Epithelial cell of prostate (primary cell): Measurements from ENCODE around the gene RPL27A.

Experiments used
- DNase-seq: peaks from one replicate; pipeline ENCODE4 v3.0.0-alpha.2; 2011; ENCODE audit warnings: low read depth, low spot score
- H3K27ac ChIP-seq: fragments of 450-650 bp; 2 replicates; pipeline ENCODE4 v1.5.1; 2017; ENCODE audit warnings: mild to moderate bottlenecking

RPL27A gene

DNA sequence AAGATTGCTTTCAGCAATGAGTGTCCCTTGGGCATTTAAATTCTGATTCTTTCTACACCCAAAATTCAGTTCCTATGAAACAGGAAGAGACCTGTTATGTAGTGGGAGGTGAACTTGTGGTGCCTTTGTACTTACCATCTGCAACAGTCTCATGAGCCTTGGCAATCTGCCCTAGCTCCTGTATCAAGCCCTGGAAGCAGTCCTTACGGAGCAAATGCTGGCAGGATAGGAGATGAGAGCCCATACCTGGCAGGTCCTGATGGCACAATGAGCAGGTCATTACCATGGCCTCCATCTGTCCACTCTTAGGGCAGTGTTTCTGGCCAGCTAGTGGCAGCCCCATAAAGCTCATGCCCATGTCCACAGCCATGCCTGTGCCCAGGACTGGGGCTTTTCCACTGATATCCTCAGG lies 10.9 kb upstream of the RPL27A start:
- DNase-seq: peak; percentile 34
- H3K27ac ChIP-seq: peak overlapping the region; percentile 80

DNA sequence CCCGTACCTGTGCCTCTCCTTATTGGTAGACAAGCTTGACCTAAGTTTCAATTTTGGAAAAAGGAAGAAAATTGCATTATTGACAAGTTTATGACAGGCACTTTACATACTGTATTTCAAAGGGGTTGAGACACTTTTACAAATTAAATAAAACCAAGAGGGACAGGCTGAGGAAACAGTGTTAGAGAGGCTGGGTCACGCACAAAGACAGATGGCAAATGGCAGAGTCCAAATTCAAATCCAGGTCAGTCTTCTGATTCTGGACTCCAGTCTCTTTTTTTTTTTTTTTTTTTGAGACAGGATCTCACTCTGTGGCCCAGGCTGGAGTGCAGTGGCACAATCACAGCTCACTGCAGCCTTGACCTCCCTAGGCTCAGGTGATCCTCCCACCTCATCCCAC lies 10.2 kb upstream of the RPL27A start:
- DNase-seq: no peak
- peak overlapping the region; percentile 80 for H3K27ac ChIP-seq

DNA sequence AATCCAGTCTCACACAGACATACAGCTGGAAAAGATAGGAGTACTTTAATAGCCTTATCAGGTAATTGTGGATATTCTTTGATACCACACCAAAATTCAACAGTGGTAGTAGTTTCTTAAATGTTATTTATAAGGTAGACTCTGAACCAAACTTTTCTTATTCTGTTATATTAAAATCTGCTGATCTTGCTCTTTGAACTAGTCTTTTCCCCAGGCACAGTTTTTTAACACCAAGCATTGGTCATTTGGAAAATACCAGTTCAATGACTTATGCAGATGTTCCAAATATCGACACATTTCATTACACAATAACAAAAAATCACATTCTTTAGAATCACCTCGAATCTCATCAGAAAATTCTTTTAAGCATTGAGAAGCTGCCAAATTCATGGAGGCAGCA lies 7.7 kb upstream of the RPL27A start:
- H3K27ac ChIP-seq: no peak overlapping the region
- DNase-seq: no peak

DNA sequence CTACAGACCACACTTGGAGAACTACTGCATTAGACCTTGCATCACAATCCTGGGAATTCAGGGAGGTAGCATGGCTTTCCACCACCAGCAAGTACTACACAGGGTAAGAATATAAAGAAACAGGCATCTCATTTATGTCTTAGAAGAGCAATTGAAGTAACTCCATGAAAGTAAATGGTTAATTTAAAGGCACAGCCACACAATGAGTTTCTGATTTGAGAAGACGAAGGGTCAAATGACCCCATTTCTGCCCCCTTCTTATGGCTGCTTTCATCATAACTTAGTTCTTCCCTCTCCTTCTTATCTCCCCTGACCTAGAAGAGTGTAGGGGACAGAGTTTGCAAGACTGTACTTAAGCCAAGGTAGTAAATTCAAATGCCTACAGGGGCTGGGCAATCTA lies 6.1 kb upstream of the RPL27A start:
- H3K27ac ChIP-seq: no peak overlapping the region
- no peak for DNase-seq

DNA sequence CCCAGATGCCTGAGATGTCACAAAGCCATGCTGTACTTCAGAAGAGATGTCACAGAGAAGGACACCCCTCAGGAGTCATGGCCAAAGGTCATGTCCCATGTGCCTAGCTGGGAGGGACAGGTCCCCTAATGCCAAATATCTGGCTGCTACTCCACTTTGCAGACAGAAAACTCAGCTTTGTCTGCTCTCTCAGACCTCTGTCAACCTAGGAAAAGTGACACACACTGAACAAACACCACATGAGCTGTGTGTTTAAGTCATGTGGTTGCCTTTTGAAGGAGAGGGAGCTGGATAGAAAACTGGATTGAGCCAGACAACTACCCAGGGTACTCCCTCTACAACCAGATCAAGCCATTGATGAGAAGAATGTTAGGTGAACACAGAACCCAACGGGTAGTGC lies 3.6 kb upstream of the RPL27A start:
- no peak overlapping the region for H3K27ac ChIP-seq
- no peak for DNase-seq

DNA sequence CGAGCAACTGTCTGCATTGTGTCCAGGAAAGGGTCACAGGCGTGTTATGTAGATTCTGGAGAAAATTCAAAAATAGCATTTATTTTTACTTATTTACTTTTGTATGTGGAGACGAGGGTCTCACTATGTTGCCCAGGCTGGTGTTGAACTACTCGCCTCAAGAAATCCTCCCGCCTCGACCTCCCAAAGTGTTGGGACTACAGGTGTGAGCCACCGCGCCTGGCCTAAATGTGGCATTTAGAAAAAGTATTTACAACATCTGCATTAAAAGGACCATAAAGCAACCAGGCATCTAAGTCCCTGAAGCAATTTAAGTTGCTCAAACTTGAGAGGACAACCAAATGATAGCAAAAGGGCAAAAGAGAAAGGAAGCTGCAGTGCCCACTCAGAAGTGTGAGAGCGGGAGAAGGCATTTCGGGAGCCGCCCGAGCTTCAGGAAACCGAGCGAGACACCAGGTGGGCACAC lies 722 bp upstream of the RPL27A start:
- DNase-seq: no peak

DNA sequence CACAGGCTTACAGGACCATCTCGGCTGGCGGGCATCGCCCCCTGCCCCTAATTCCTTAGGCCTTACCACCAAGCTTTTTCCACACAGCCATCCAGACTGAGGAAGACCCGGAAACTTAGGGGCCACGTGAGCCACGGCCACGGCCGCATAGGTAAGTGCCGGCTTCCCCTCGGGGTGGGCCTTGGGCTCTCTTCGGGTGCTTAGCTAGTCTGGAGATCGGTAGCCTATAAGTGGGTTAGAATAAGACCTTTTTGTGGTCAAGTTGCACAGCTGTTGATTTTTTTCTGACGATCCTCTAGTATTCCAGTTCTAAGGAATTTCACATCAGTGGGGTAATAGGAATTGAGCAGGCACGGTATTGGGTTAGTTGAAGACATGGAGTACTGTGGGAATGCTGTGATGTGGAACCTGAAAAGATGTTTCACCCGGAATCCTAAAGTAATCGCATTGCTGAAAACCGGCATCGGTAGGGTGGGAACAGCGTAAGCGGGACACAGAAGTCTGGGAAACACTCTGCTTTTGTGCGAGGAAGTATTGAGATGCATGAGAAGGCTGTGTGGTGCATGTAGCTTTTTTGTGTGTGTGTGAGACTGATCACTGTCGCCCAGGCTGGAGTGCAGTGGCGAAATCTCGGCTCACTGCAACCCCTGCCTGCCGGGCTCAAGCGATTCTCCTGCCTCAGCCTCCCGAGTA lies 669 bp downstream of the RPL27A start:
- H3K27ac ChIP-seq: peak overlapping the region; percentile 96
- DNase-seq: no peak

More for the DNA sequence above, 722 bp upstream of the RPL27A start:
- H3K27ac ChIP-seq: peak overlapping the region; percentile 96

DNA sequence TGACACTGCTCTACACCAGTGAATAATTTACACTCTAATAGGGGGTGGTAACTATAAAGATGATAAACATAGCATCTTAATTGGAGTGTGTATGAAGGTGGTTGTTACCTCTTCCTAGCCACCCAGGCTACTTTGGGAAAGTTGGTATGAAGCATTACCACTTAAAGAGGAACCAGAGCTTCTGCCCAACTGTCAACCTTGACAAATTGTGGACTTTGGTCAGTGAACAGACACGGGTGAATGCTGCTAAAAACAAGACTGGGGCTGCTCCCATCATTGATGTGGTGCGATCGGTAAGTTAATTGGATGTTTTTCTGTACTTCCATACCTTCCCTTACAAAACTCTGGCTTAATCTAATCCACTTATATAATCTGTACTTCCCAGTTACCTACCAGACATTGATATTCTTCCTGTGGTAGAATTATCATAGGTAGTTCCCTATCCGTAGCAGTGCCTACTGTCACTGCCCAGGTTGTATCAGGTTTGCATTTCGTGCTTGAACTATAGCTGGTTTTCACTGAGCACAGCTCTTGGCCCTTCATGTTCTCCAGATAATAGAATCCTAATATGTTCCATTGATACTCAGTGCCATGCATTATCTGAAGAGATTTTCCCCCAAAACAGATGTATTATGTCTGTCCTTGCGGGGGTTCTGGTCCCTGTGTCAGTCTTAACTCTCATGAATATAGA lies 2.2 kb downstream of the RPL27A start:
- DNase-seq: no peak
- peak overlapping the region; percentile 96 for H3K27ac ChIP-seq

DNA sequence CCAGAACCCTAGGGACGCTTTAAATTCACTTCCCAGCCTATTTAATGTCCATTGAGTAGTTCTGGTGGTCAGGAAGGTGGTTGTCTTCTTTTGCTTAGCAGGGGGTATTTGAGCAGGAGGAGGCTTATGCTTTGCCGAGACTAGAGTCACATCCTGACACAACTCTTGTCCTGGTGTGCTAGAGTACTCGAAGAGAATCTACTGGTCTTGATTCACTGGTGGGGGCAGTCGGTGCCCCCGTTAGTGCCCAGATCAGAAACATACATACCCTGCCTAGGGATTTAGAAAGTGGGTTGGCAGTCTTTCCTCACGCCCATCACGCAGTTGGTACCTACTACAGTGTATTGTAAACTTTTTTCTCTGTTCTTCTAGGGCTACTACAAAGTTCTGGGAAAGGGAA lies 2.7 kb downstream of the RPL27A start:
- H3K27ac ChIP-seq: peak overlapping the region; percentile 96
- no peak for DNase-seq

DNA sequence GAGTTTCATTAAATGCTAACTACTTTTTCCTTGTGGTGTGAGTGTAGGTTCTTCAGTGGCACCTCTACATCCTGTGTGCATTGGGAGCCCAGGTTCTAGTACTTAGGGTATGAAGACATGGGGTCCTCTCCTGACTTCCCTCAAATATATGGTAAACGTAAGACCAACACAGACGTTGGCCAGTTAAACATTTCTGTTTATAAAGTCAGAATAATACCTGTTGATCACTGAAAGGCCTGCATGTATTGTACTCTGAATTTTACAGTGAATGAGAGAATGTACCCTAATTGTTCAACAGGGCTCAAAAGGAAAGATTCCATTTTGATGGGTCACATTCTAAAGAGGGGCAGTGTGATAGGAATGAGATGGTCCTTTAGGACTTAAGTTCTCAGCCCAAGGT lies 3.2 kb downstream of the RPL27A start:
- DNase-seq: no peak
- H3K27ac ChIP-seq: peak overlapping the region; percentile 96

DNA sequence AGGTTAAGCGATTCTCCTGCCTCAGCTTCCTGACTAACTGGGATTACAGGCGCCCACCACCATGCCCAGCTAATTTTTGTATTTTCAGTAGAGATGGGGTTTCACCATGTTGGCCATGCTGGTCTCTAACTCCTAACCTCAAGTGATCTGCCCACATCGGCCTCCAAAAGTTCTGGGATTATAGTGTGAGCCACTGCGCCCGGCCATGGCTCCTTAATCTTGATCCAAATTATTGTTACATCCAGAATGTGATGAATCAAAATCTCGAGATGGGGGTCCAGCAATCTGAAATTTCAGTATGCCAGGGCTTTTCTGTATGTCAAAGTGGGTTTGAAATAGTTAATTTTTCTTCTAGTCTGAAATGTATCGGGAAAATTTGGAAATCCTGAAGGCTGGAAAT lies 3.7 kb downstream of the RPL27A start:
- DNase-seq: no peak
- H3K27ac ChIP-seq: peak overlapping the region; percentile 96

DNA sequence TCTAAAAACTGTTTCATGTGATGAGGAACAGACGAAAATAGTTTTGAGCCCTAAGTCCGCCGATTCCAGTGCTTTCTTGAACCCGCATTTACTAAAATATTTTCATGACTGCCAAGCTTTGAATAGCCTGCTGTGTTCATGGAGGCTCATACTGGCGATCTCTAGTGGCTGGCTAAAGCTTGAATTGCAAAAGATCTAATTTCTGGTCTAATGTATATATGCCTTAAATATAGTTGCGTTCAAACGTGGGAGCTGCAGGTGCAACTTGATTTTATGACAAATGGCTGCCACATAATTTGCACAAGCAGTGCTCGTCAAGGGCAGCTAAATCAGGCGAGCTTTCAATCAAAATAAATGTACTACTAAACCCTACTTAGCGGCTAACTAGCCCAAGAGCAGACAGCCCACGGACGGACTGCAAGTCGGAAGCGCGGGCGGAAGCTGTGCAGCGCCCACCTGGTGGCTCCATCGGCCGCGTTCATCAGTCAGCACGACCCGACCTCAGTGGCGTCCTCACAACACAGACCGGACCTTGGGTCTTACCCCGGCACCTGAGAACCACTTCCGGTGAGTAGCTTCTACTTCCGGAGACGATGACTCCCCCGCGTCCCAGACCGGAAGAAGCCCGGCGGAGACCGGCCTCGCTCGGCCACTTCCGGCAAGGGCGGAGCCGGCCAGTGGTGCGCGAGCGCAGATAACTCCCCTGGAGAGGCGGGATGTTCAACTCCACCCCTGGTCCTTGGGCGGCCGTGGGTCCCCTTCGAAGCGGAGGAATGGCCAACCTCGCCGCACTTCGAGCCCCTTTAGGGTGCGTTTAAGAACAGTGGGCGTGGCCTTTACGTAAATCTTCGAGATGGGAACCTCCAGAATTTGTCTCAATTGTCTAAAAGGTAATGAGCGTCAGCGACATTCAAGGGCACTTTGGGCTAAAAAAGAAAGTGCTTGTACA lies 6.1 kb downstream of the RPL27A start:
- peak; percentile 62 for DNase-seq
- peak overlapping the region; percentile 96 for H3K27ac ChIP-seq

DNA sequence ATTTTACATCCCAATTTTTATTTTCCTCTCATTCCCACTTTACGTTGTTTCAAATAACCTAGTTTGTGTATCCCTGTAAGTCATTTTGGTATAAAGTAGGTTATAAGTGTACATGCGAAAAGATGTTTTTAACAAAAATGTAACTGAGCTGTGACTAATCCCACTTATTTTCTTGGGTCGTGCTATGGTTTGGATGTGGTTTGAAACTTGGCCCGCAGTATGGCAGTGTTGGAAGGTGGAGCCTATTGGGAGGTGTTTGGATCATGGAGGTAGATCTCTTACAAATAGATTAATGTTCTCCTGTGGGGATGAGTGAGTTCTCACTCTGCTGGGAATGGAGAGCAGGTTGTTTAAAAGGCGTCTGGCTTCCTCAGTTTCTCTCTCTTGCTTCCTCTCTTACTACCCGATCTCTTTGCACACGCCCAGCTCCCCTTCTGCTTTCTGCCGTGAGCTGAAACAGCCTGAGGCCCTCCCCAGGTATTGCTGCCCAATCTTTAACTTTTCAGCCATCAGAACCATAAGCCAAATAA lies 7.2 kb downstream of the RPL27A start:
- no peak overlapping the region for H3K27ac ChIP-seq
- no peak for DNase-seq

DNA sequence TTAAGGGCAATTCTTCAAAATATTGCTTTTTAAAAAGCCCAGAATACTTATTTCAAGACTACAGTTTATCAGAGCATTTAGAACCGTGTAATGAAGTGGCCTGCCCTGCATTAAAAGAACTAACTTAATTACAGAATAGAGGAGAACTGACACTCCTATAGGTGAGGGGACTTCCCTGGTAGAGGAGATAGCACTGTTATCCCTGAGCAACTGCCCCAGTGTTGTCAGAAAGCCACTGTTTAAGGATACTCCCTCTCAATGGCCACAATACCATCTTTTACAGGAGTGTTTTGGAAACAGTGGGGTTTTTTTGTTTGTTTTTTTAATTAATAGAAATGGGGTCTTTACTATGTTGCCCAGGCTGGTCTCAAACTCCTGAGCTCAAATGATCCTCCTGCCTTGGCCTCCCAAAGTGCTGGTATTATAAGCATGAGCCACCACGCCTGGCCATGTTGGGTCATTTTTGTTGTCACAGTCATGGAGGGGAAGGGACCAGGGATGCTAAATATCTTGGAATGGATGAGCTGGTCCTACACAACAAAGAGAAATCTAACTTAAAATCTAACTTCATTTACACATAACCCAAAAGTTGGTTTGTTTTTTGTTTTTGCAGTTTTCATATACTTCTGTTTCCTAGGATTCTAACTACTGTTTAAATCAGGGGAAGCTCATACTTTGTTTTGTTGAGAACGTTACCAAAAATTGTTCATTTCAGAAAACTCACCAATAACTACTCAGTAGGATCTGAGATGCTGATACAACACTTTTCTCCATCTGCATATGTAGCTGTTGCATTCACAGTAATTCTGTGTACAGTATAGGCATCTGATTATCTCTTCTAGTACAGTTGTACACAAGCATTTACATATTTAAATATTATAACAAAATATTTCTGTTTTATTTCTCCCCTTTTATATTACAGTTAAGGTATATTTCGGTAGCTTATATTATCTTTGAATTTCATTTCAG lies 8.1 kb downstream of the RPL27A start:
- no peak for DNase-seq
- H3K27ac ChIP-seq: no peak overlapping the region

DNA sequence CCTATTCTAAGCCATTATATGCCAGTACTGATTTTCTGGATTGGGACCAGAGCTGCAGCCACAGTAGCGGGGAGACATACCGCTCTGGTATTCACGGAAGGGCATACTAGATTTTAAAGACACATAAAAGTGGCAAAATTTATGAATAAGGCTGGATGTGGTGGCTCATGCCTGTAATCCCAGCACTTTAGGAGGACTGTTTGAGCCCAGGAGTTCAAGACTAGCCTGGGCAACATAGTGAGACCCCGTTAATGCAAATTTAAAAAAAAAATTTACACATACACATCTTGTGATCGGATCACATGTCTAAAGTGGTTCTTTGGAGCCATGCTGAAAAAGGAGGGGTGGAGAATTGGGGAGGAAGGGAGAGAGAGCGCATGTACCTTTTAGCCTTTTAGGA lies 9.0 kb downstream of the RPL27A start:
- DNase-seq: no peak
- peak overlapping the region; percentile 21 for H3K27ac ChIP-seq

DNA sequence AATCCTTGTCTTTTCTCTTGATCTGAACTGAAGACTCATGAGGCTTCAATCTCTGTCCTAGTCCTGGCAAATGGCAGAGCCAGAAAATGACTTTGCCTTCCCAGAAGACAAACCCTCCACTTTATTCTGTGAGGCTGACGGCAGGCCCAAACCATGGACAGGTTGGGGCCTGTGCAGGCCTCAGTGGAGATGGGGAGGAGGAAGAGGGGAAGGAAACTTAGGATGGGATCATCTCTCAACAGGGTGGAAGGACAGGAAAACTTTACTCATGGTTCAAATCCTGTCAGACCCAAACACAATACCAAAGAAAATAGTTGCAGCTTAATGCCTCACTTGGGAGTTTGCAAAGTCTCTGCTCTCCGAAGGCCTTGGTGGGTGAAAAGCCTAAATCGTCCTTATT lies 9.8 kb downstream of the RPL27A start:
- peak overlapping the region; percentile 21 for H3K27ac ChIP-seq
- no peak for DNase-seq

DNA sequence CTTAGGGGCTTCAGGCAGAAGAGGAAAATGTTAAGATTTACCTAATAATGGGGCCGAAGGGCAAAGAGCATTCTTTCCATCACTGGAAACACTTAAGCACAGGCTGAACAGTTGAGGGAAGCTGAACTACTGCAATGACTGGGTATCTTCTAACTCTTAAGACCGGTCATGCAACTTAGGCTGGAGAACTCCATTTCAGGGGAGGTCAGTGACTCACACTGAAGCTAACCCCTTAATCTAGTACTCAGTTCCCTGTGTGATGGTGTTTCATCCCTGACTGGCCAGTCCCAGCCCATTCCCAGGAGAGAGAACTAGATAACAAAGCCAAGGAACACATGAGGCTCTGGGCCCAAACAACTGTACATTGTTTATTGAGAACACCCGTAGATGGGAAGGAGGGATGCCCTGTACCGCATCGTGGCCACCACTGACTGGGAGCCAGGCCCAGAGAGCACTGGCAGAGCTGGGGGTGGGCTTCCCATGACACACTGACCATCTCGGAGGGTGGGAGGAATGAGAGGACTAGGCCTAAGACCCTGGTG lies 10.5 kb downstream of the RPL27A start:
- H3K27ac ChIP-seq: peak overlapping the region; percentile 21
- DNase-seq: no peak

DNA sequence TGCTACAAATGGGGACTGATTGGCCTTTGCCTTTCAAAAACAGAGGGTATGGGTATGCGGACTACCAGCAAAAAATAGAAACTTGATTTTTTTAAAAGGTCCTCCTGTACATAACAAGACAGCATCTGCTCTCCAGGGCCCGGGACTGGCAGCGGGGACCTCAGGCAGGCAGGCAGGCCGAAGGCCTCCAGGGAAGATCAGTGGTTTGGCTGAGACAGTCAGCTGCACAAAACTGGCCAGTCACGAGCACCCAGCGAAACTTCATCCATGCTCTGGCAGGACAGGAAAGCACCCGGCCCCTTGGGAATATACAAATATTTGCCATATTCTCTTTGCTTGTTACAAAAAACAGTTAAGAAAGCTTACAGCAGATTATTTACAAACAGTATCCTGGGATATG lies 11.0 kb downstream of the RPL27A start:
- H3K27ac ChIP-seq: no peak overlapping the region

DNA sequence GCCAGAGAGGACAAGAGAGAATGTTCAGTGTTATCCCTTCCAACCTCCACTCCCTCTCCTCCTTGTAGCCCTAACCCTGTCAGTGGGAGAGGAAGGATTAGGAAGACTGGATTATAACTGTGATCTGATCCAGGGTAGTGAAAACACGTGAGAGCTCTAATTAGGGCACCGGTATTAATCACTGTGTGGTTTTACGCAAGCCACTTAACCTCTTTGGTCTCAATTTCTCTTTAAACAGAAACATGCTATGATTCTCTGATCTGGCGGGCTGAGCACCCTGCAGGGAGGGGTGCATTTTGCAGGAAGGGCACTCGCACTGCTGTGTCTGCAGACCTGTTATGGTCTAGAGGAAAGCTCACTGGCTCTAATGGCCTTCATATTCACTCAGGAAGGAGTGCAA lies 11.5 kb downstream of the RPL27A start:
- no peak overlapping the region for H3K27ac ChIP-seq
- DNase-seq: no peak

More for the DNA sequence above, 11.0 kb downstream of the RPL27A start:
- no peak for DNase-seq
